Measurements from ENCODE around the gene AHCTF1. TPM values are rescaled to one million over a fixed set of nuclear protein-coding genes. Genes with fewer than 3 reads are reported as not detected.

Gene AHCTF1
- total and polyA plus RNA-seq, 2 donors (not counting 3 experiments of a cell fraction or from before 2014, with no cell fraction given) = 5.5 to 32.1 TPM

GRCh38 chr1:246827396-246827795, 104.4 kb downstream of the AHCTF1 start:
- H3K4me3 ChIP-seq (replicated peaks in 1 of 3; ENCODE audit: insufficient read depth in 1 of 3, low read depth in 1 of 3, low read length in 3 of 3) = no peak overlapping the region
- no peaks in the 10 kb centered on the region for H3K79me2 ChIP-seq (ENCODE audit: control insufficient read depth, insufficient read depth, low read length)
- POLR2A ChIA-PET = no interaction called here
- BruUV-seq (replicated peaks) = no TSS peak
- no peaks in the 10 kb centered on the region for H3K9me3 ChIP-seq (replicated peaks; ENCODE audit: control insufficient read depth, insufficient read depth, low read length)
- H2AFZ ChIP-seq (ENCODE audit: low read depth, low read length) = no peak overlapping the region
- H3K4me2 ChIP-seq (ENCODE audit: insufficient read depth, low read length) = no peak overlapping the region
- H3K4me1 ChIP-seq (ENCODE audit: control insufficient read depth, extremely low read depth, insufficient read depth, low read length) = peaks cover 5% of the 10 kb centered on the region
- intact Hi-C loops (cut with micrococcal nuclease) = no loop called here
- H3K9ac ChIP-seq (replicated peaks; ENCODE audit: extremely low read depth, insufficient read depth, low read length) = no peak overlapping the region
- H3K27ac ChIP-seq (ENCODE audit: insufficient read depth, low read depth, low read length) = no peak overlapping the region
- no peak for FAIRE-seq
- H3K27me3 ChIP-seq (ENCODE audit: control insufficient read depth in 2 of 2, insufficient read depth in 2 of 2, low read length in 2 of 2) = no peaks in the 10 kb centered on the region
- no peaks in the 10 kb centered on the region for H3K36me3 ChIP-seq (ENCODE audit: control insufficient read depth in 2 of 2, extremely low read depth in 1 of 2, insufficient read depth in 2 of 2, low read length in 2 of 2)
- CTCF ChIA-PET = no interaction called here
- dilution Hi-C loops (cut with MboI; ENCODE audit: extremely low pct_ligation_motif_present, low sequenced_read_pairs) = no loop called here
- TF ChIP-seq FOS (IDR thresholded peaks at IDR 0.05; ENCODE audit: borderline replicate concordance, insufficient read depth, low read length) = no peak
- TF ChIP-seq CTCF (IDR thresholded peaks at IDR 0.05; ENCODE audit: extremely low read depth in 1 of 2, insufficient read depth in 1 of 2, low read depth in 1 of 2, low read length in 2 of 2) = no peak
- no peak for TF ChIP-seq MYC (IDR thresholded peaks at IDR 0.05; ENCODE audit: low read depth, low read length)
- no peaks in the 10 kb centered on the region for H3K9me1 ChIP-seq (replicated peaks; ENCODE audit: control insufficient read depth, extremely low read depth, insufficient read depth, low read length)
- no peak for DNase-seq (ENCODE audit: low read depth, low spot score)
- no peaks in the 10 kb centered on the region for H4K20me1 ChIP-seq (replicated peaks; ENCODE audit: control insufficient read depth, extremely low read depth, insufficient read depth, low read length)

- TF ChIP-seq FOS (IDR thresholded peaks at IDR 0.05; ENCODE audit: borderline replicate concordance, insufficient read depth, low read length) = no peak
- TF ChIP-seq EZH2 (IDR thresholded peaks at IDR 0.05; ENCODE audit: borderline replicate concordance, low read depth, low read length, severe bottlenecking) = no peak
- TF ChIP-seq POLR2A (IDR thresholded peaks at IDR 0.05; ENCODE audit: low read depth, low read length) = no peak
- TF ChIP-seq MYC (IDR thresholded peaks at IDR 0.05; ENCODE audit: low read depth, low read length) = no peak
- TF ChIP-seq JUN (IDR thresholded peaks at IDR 0.05; ENCODE audit: borderline replicate concordance, insufficient read depth, insufficient read length, low read depth) = no peak
- no peak for TF ChIP-seq POLR2AphosphoS5 (IDR thresholded peaks at IDR 0.05; ENCODE audit: insufficient read depth, low read depth, low read length)
- TF ChIP-seq CTCF (IDR thresholded peaks at IDR 0.05; ENCODE audit: extremely low read depth in 1 of 2, insufficient read depth in 1 of 2, low read depth in 1 of 2, low read length in 2 of 2) = no peak
- no peak for TF ChIP-seq GATA2 (IDR thresholded peaks at IDR 0.05; ENCODE audit: insufficient read depth, insufficient read length, low read depth, low read length)
- no peak for TF ChIP-seq MAX (IDR thresholded peaks at IDR 0.05; ENCODE audit: insufficient read depth, insufficient read length)
- peaks cover 0 to 3% of the 10 kb centered on the region in 2 experiments for H3K27me3 ChIP-seq (ENCODE audit: control insufficient read depth in 2 of 2, insufficient read depth in 2 of 2, low read length in 2 of 2)
- no peaks in the 10 kb centered on the region for H3K79me2 ChIP-seq (ENCODE audit: control insufficient read depth, insufficient read depth, low read length)
- no peak overlapping the region for H3K4me3 ChIP-seq (replicated peaks in 1 of 3; ENCODE audit: insufficient read depth in 1 of 3, low read depth in 1 of 3, low read length in 3 of 3)
- CTCF ChIA-PET = no interaction called here
- dilution Hi-C loops (cut with MboI; ENCODE audit: extremely low pct_ligation_motif_present, low sequenced_read_pairs) = no loop called here
- no peak overlapping the region for H2AFZ ChIP-seq (ENCODE audit: low read depth, low read length)
- H4K20me1 ChIP-seq (replicated peaks; ENCODE audit: control insufficient read depth, extremely low read depth, insufficient read depth, low read length) = no peaks in the 10 kb centered on the region
- FAIRE-seq (no peak), DNase-seq (ENCODE audit: low read depth, low spot score) (no peak)
- H3K9me1 ChIP-seq (replicated peaks; ENCODE audit: control insufficient read depth, extremely low read depth, insufficient read depth, low read length) = no peaks in the 10 kb centered on the region
- no peaks in the 10 kb centered on the region for H3K36me3 ChIP-seq (ENCODE audit: control insufficient read depth in 2 of 2, extremely low read depth in 1 of 2, insufficient read depth in 2 of 2, low read length in 2 of 2)
- H3K4me2 ChIP-seq (ENCODE audit: insufficient read depth, low read length) = no peak overlapping the region
- no TSS peak for BruUV-seq (replicated peaks)
- POLR2A ChIA-PET = no interaction called here
- no peaks in the 10 kb centered on the region for H3K9me3 ChIP-seq (replicated peaks; ENCODE audit: control insufficient read depth, insufficient read depth, low read length)
- intact Hi-C loops (cut with micrococcal nuclease) = no loop called here
- no peak overlapping the region for H3K9ac ChIP-seq (replicated peaks; ENCODE audit: extremely low read depth, insufficient read depth, low read length)
- no peak overlapping the region for H3K27ac ChIP-seq (ENCODE audit: insufficient read depth, low read depth, low read length)
- no peaks in the 10 kb centered on the region for H3K4me1 ChIP-seq (ENCODE audit: control insufficient read depth, extremely low read depth, insufficient read depth, low read length)
Measured at GRCh38 chr1:246825557-246826175, 106.1 kb downstream of the AHCTF1 start.

Measured in endothelial cell of umbilical vein (primary cell).